ENCODE measurements around the gene SERTM2.

GRCh38 chrX:111465669-111466068 lies 45.8 kb upstream of the SERTM2 start:
- TF ChIP-seq ZNF571 (tag by site-specific recombination; IDR thresholded peaks at IDR 0.05) (no peak), CTCF (tag by site-specific recombination; IDR thresholded peaks at IDR 0.05) (no peak), YY1 (tag by site-specific recombination; IDR thresholded peaks at IDR 0.05) (no peak), ZNF658 (tag by site-specific recombination; IDR thresholded peaks at IDR 0.05) (no peak), GLIS2 (tag by site-specific recombination; IDR thresholded peaks at IDR 0.05) (no peak), PRDM4 (tag by site-specific recombination; IDR thresholded peaks at IDR 0.05) (no peak)

Data from HEK293 (cell line).